Thymus (tissue), 14 donors: Measurements from ENCODE around the gene VPS33B. TPM values are rescaled to one million over a fixed set of nuclear protein-coding genes. Genes with fewer than 3 reads are reported as not detected.

ENCODE experiments used
- DNase-seq, 9 donors: peaks; one replicate each; pipeline ENCODE4 v3.0.0-alpha.2; 2013; ENCODE audit warnings: low spot score in 9 of 9, low read depth in 6 of 9, missing footprints in 1 of 9
- H3K27ac ChIP-seq, 2 donors: one replicate each; pipeline ENCODE4 v1.5.1; 2013; ENCODE audit warnings: control low read depth in 1 of 2, low read depth in 1 of 2, low read length in 1 of 2, mild to moderate bottlenecking in 1 of 2, moderate library complexity in 1 of 2
- H3K27me3 ChIP-seq, 2 donors: one replicate each; pipeline ENCODE4 v1.5.1; 2013; ENCODE audit warnings: low read length in 1 of 2; ENCODE audit not compliant: control insufficient read depth in 2 of 2, insufficient read depth in 1 of 2
- H3K36me3 ChIP-seq, 2 donors: one replicate each; pipeline ENCODE4 v1.5.1; 2013; ENCODE audit warnings: low read length in 1 of 2, mild to moderate bottlenecking in 1 of 2, moderate library complexity in 1 of 2; ENCODE audit not compliant: control insufficient read depth in 2 of 2, insufficient read depth in 2 of 2
- H3K4me1 ChIP-seq, 2 donors: one replicate each; pipeline ENCODE4 v1.5.1; 2013; ENCODE audit warnings: low read length in 2 of 2; ENCODE audit not compliant: control insufficient read depth in 2 of 2, insufficient read depth in 2 of 2
- H3K4me3 ChIP-seq, 2 donors: one replicate each; pipeline ENCODE4 v1.5.1; 2013; ENCODE audit warnings: low read length in 2 of 2, control low read depth in 1 of 2, mild to moderate bottlenecking in 1 of 2
- H3K9me3 ChIP-seq, 2 donors: one replicate each; pipeline ENCODE4 v1.5.1; 2013; ENCODE audit warnings: low read length in 1 of 2, mild to moderate bottlenecking in 1 of 2; ENCODE audit not compliant: control insufficient read depth in 2 of 2, insufficient read depth in 1 of 2
- WGBS: extraction: QIAGEN DNeasy Blood & Tissue Kit; methylation state at CpG from one replicate; pipeline ENCODE4 v1.1.7; 2013; 5-methylcytosine and 5-hydroxymethylcytosine counted together
- long read RNA-seq, 10 donors: transcript quantifications; one replicate each; lab custom pipeline, GENCODE V29; 2026
- polyA plus RNA-seq: library from polyadenylated mRNA; stranded (reverse); fragments of 200-250 nt; gene quantifications from one replicate; pipeline ENCODE4 v1.2.3, GENCODE V29; 2013
- total RNA-seq: library from RNA; stranded (reverse); fragments of 120-200 nt; gene quantifications from one replicate; pipeline ENCODE4 v1.2.4, GENCODE V29; 2013
- donor health status: healthy.

VPS33B gene
- total RNA-seq: 8.7 TPM
- polyA plus RNA-seq: 19.0 TPM
- long read RNA-seq, donor 1: 0 reads
- long read RNA-seq, donor 2: 0 reads
- long read RNA-seq, donor 3, partial matches to known transcripts: 5 of 5 reads
- long read RNA-seq, donor 3, other reads (novel, unspliced or antisense): 0 of 5 reads
- long read RNA-seq, donor 4: 0 reads
- long read RNA-seq, donor 5, partial matches to known transcripts: 0 of 2 reads
- long read RNA-seq, donor 5, other reads (novel, unspliced or antisense): 0 of 2 reads
- long read RNA-seq, donor 6, partial matches to known transcripts: 0 of 2 reads
- long read RNA-seq, donor 6, other reads (novel, unspliced or antisense): 0 of 2 reads
- long read RNA-seq, donor 7, partial matches to known transcripts: 0 of 2 reads
- long read RNA-seq, donor 7, other reads (novel, unspliced or antisense): 0 of 2 reads
- long read RNA-seq, donor 8, partial matches to known transcripts: 0 of 1 reads
- long read RNA-seq, donor 8, other reads (novel, unspliced or antisense): 0 of 1 reads
- long read RNA-seq, donor 9, partial matches to known transcripts: 0 of 1 reads
- long read RNA-seq, donor 9, other reads (novel, unspliced or antisense): 0 of 1 reads
- long read RNA-seq, donor 10: 0 reads

- H3K27ac ChIP-seq: peak within 1 kb of the TSS; percentile 39 to 62
- WGBS: under 1% methylated on average over 48 of the region's 48 CpGs
- H3K36me3 ChIP-seq: no peaks in the 10 kb centered on the region
- H3K9me3 ChIP-seq: no peaks in the 10 kb centered on the region
- no peaks in the 10 kb centered on the region for H3K27me3 ChIP-seq
- peak; percentile 65 to 92 (median 81) for DNase-seq
- peaks cover 0 to 8% of the 10 kb centered on the region in 2 donors for H3K4me1 ChIP-seq
- peak within 1 kb of the TSS; percentile 68 to 69 for H3K4me3 ChIP-seq
Measured at GRCh38 chr15:91022075-91022831, at the start of gene VPS33B. Gene VPS33B (minus strand): TSS chr15:91022594. CDS start chr15:91022249, 345 bp downstream.

GRCh38 chr15:91072161-91072560, 49.8 kb upstream of the VPS33B start:
- Histone ChIP-seq H3K4me3 (no peak overlapping the region), H3K36me3 (no peaks in the 10 kb centered on the region), H3K27me3 (peaks cover 0 to 3% of the 10 kb centered on the region in 2 donors), H3K27ac (no peak overlapping the region), H3K9me3 (no peaks in the 10 kb centered on the region), H3K4me1 (no peaks in the 10 kb centered on the region)
- DNase-seq: no peak
- WGBS: 94% methylated on average over 4 of the region's 4 CpGs

- Histone ChIP-seq H3K36me3 (no peaks in the 10 kb centered on the region), H3K4me1 (no peaks in the 10 kb centered on the region), H3K27ac (no peak overlapping the region), H3K27me3 (peaks cover 0 to 3% of the 10 kb centered on the region in 2 donors), H3K9me3 (no peaks in the 10 kb centered on the region), H3K4me3 (no peak overlapping the region)
- no peak for DNase-seq
- 91% methylated on average over 8 of the region's 8 CpGs for WGBS
Measured at GRCh38 chr15:91070872-91071271, 48.5 kb upstream of the VPS33B start.

GRCh38 chr15:91068966-91069365, 46.6 kb upstream of the VPS33B start:
- no peaks in the 10 kb centered on the region for H3K4me1 ChIP-seq
- no peak for DNase-seq
- peaks cover 0 to 3% of the 10 kb centered on the region in 2 donors for H3K27me3 ChIP-seq
- no peaks in the 10 kb centered on the region for H3K36me3 ChIP-seq
- no peak overlapping the region for H3K4me3 ChIP-seq
- no peaks in the 10 kb centered on the region for H3K9me3 ChIP-seq
- no peak overlapping the region for H3K27ac ChIP-seq
- 90% methylated on average over 3 of the region's 3 CpGs for WGBS

GRCh38 chr15:91068436-91068835, 46.0 kb upstream of the VPS33B start:
- Histone ChIP-seq H3K27me3 (peaks cover 0 to 3% of the 10 kb centered on the region in 2 donors), H3K9me3 (no peaks in the 10 kb centered on the region), H3K27ac (no peak overlapping the region), H3K36me3 (no peaks in the 10 kb centered on the region), H3K4me3 (no peak overlapping the region), H3K4me1 (no peaks in the 10 kb centered on the region)
- 98% methylated on average over 2 of the region's 2 CpGs for WGBS
- no peak for DNase-seq

GRCh38 chr15:91067036-91067435, 44.6 kb upstream of the VPS33B start:
- H3K27me3 ChIP-seq: peaks cover 0 to 3% of the 10 kb centered on the region in 2 donors
- 100% methylated on average over 2 of the region's 2 CpGs for WGBS
- H3K9me3 ChIP-seq: no peaks in the 10 kb centered on the region
- no peak overlapping the region for H3K4me3 ChIP-seq
- H3K27ac ChIP-seq: no peak overlapping the region
- no peaks in the 10 kb centered on the region for H3K36me3 ChIP-seq
- DNase-seq: no peak
- H3K4me1 ChIP-seq: no peaks in the 10 kb centered on the region

GRCh38 chr15:91065505-91065904, 43.1 kb upstream of the VPS33B start:
- no peak overlapping the region for H3K4me3 ChIP-seq
- H3K4me1 ChIP-seq: no peaks in the 10 kb centered on the region
- H3K9me3 ChIP-seq: no peaks in the 10 kb centered on the region
- H3K27me3 ChIP-seq: no peaks in the 10 kb centered on the region
- WGBS: 90% methylated on average over 2 of the region's 2 CpGs
- no peaks in the 10 kb centered on the region for H3K36me3 ChIP-seq
- no peak for DNase-seq
- no peak overlapping the region for H3K27ac ChIP-seq

- no peaks in the 10 kb centered on the region for H3K4me1 ChIP-seq
- H3K27ac ChIP-seq: no peak overlapping the region
- H3K36me3 ChIP-seq: no peaks in the 10 kb centered on the region
- peaks cover 0 to 10% of the 10 kb centered on the region in 2 donors for H3K27me3 ChIP-seq
- no peak overlapping the region for H3K4me3 ChIP-seq
- DNase-seq: no peak
- H3K9me3 ChIP-seq: no peaks in the 10 kb centered on the region
- WGBS: 94% methylated on average over 5 of the region's 5 CpGs
Measured at GRCh38 chr15:91061997-91062396, 39.6 kb upstream of the VPS33B start.

- H3K4me1 ChIP-seq: no peaks in the 10 kb centered on the region
- 97% methylated on average over 2 of the region's 2 CpGs for WGBS
- no peak for DNase-seq
- H3K27ac ChIP-seq: no peak overlapping the region
- no peak overlapping the region for H3K4me3 ChIP-seq
- no peaks in the 10 kb centered on the region for H3K36me3 ChIP-seq
- H3K9me3 ChIP-seq: no peaks in the 10 kb centered on the region
- H3K27me3 ChIP-seq: peaks cover 0 to 12% of the 10 kb centered on the region in 2 donors
Measured at GRCh38 chr15:91061230-91061629, 38.8 kb upstream of the VPS33B start.
